ENCODE data around the gene PHLDB3. TPM values are rescaled to one million over a fixed set of nuclear protein-coding genes. Genes with fewer than 3 reads are reported as not detected.
A peak's percentile ranks its signal among the peaks of the same experiment; 100 is the strongest.
"Not testable (repeated sequence)": the region's sequence is repeated elsewhere in the genome, so short reads cannot be mapped to it uniquely, and the experiment has no call there.

PHLDB3 gene
- total RNA-seq, 1 donor from 2014 or later = 3.4 TPM

DNA sequence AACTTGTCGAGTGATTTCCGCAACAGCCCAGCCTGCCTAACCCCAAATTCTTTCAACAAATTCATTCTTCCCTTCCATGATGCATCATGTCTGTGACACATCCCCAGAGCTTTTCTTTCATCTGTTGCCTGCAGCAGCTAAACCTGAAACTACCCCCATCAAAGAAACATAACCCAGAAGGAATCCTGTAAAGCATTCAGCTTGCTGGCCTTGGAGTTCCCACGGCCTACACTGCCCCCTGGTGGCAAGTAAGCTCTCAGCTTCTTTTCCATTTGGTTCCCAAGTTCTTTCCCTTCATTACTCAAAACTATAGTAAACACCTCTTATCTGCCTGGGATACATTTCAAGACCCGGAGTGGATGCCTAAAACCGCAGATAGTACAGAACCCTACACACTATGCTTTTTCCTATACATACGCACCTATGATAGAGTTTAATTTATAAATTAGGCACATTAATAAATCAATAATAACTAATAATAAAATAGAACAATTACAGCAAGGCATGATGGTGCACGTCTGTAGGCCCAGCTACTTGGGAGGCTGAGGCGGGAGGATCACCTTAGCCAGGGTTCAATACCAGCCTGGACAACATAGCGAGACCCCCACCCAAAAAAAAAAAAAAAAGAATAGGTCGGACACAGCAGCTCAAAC is 15.0 kb upstream of the PHLDB3 start:
- no peak overlapping the region for H2AFZ ChIP-seq (replicated peaks)
- no peak overlapping the region for H3K27ac ChIP-seq
- H3K4me1 ChIP-seq = no peaks in the 10 kb centered on the region
- peak; percentile 89 for DNase-seq (ENCODE audit: low spot score)
- H4K20me1 ChIP-seq (ENCODE audit: low read depth) = peaks cover 3% of the 10 kb centered on the region
- peaks cover 5% of the 10 kb centered on the region for H3K27me3 Mint-ChIP-seq (ENCODE audit: insufficient read depth, low read depth)
- H3K4me2 ChIP-seq = no peak overlapping the region
- H3K36me3 ChIP-seq = no peaks in the 10 kb centered on the region
- H3K79me2 ChIP-seq (ENCODE audit: low read depth) = no peaks in the 10 kb centered on the region
- H3K9ac ChIP-seq = no peak overlapping the region
- no peaks in the 10 kb centered on the region for H3K9me3 ChIP-seq (ENCODE audit: low read depth)
- peak overlapping the region; percentile 21 for H3K4me3 Mint-ChIP-seq
- TF ChIP-seq EZH2phosphoT487 (IDR thresholded peaks at IDR 0.05) (no peak), CTCF (IDR thresholded peaks at IDR 0.05) (peak; percentile 97)
- H3K9me3 Mint-ChIP-seq = no peaks in the 10 kb centered on the region
- peaks cover 2% of the 10 kb centered on the region for H3K36me3 Mint-ChIP-seq
- H3K4me3 ChIP-seq = no peak overlapping the region
- H3K4me1 Mint-ChIP-seq = peaks cover 4% of the 10 kb centered on the region
- no peaks in the 10 kb centered on the region for H3K27me3 ChIP-seq
- H3K27ac Mint-ChIP-seq = no peak overlapping the region
- H3F3A ChIP-seq (ENCODE audit: low read depth) = no peaks in the 10 kb centered on the region

DNA sequence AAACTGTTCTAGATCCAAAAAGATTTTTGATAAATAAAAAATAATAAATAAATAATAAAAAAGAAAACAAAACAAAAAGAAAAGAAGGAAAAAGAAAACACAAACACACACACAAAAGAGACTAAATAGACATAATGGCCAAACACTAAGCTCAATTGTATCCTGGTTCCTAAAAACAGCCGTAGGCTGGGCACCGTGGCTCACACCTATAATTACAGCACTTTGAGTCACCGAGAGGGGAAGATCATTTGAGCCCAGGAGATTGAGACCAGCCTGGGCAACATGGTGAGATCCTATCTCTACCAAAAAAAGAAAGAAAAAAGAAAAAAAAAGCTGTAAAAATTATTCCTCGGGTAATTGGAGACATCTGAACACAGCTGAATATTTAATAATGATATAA is 13.5 kb upstream of the PHLDB3 start:
- Histone ChIP-seq H3K4me3 (no peak overlapping the region), H3K79me2 (ENCODE audit: low read depth) (no peaks in the 10 kb centered on the region), H3K36me3 (no peaks in the 10 kb centered on the region), H3K27ac (no peak overlapping the region), H3K4me1 (no peaks in the 10 kb centered on the region), H3K27me3 (no peaks in the 10 kb centered on the region), H3K9ac (no peak overlapping the region), H3K9me3 (ENCODE audit: low read depth) (no peaks in the 10 kb centered on the region), H2AFZ (replicated peaks) (no peak overlapping the region), H3F3A (ENCODE audit: low read depth) (no peaks in the 10 kb centered on the region), H4K20me1 (ENCODE audit: low read depth) (no peaks in the 10 kb centered on the region), H3K4me2 (no peak overlapping the region)
- peaks cover 4% of the 10 kb centered on the region for H3K27me3 Mint-ChIP-seq (ENCODE audit: insufficient read depth, low read depth)
- H3K9me3 Mint-ChIP-seq = no peaks in the 10 kb centered on the region
- H3K36me3 Mint-ChIP-seq = peaks cover 7% of the 10 kb centered on the region
- DNase-seq (ENCODE audit: low spot score) = no peak
- H3K27ac Mint-ChIP-seq = no peak overlapping the region
- H3K4me1 Mint-ChIP-seq = peaks cover 4% of the 10 kb centered on the region
- TF ChIP-seq CTCF (IDR thresholded peaks at IDR 0.05) (no peak), EZH2phosphoT487 (IDR thresholded peaks at IDR 0.05) (no peak), EZH2 (IDR thresholded peaks at IDR 0.05) (no peak)
- no peak overlapping the region for H3K4me3 Mint-ChIP-seq

DNA sequence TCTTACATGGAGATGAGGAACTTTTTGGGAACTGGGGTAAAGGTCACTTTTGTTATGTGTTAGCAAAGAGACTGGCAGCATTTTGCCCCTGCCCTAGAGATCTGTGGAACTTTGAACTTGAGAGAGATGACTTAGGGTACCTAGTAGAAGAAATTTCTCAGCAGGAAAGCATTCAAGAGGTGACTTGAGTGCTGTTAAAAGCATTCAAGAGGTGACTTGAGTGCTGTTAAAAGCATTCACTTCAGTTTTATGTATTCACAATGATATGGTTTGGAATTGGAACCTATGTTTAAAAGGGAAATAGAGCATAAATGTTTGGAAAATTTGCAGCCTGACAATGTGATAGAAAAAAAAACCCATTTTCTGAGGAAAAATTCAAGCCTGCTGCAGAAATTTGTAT is 7.9 kb upstream of the PHLDB3 start:
- not testable (repeated sequence) for H3K4me2 ChIP-seq; H3K4me1 ChIP-seq; H3K4me3 Mint-ChIP-seq; H3K4me1 Mint-ChIP-seq; H3K27ac ChIP-seq; H3K9ac ChIP-seq; H3K27me3 ChIP-seq; H3F3A ChIP-seq (ENCODE audit: low read depth); H3K36me3 ChIP-seq; H4K20me1 ChIP-seq (ENCODE audit: low read depth); H3K4me3 ChIP-seq; H3K27me3 Mint-ChIP-seq (ENCODE audit: insufficient read depth, low read depth); H2AFZ ChIP-seq (replicated peaks); H3K9me3 ChIP-seq (ENCODE audit: low read depth); H3K9me3 Mint-ChIP-seq; DNase-seq (ENCODE audit: low spot score); H3K79me2 ChIP-seq (ENCODE audit: low read depth); H3K27ac Mint-ChIP-seq
- peaks cover 32% of the 10 kb centered on the region for H3K36me3 Mint-ChIP-seq

DNA sequence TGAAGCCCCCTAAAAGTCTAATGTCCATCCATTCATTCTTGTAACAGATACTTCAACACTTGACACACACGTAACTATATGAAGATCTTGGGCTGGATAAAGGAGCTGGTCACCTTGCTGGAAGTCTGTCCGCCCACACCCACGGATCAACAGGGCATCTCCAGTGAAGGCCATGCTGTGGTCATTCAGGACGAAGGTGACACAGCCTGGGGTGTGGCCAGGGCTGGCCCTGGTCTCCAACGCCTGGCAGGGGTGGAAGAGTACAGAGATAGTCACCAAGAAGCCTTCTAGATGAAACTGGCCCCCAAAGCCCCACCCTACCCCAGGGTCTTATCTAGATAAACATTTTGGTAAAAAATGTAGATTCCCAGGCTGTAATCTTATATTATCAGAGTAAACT is 6.8 kb upstream of the PHLDB3 start:
- Histone ChIP-seq H3K4me2 (no peak overlapping the region), H4K20me1 (ENCODE audit: low read depth) (no peaks in the 10 kb centered on the region)
- TF ChIP-seq EZH2 (IDR thresholded peaks at IDR 0.05) = no peak
- no peak for TF ChIP-seq CTCF (IDR thresholded peaks at IDR 0.05)
- TF ChIP-seq EZH2phosphoT487 (IDR thresholded peaks at IDR 0.05) = no peak

More for the DNA sequence above, 6.8 kb upstream of the PHLDB3 start:
- H3F3A ChIP-seq (ENCODE audit: low read depth) = no peaks in the 10 kb centered on the region
- no peaks in the 10 kb centered on the region for H3K36me3 ChIP-seq
- H3K4me3 Mint-ChIP-seq = no peak overlapping the region
- no peaks in the 10 kb centered on the region for H3K9me3 ChIP-seq (ENCODE audit: low read depth)
- H3K4me1 ChIP-seq = no peaks in the 10 kb centered on the region
- H3K36me3 Mint-ChIP-seq = peaks cover 29% of the 10 kb centered on the region
- no peaks in the 10 kb centered on the region for H3K27me3 ChIP-seq
- no peak overlapping the region for H3K4me3 ChIP-seq
- H3K9me3 Mint-ChIP-seq = no peaks in the 10 kb centered on the region
- no peak for DNase-seq (ENCODE audit: low spot score)
- no peaks in the 10 kb centered on the region for H3K4me1 Mint-ChIP-seq
- no peak overlapping the region for H3K27ac ChIP-seq
- no peaks in the 10 kb centered on the region for H3K79me2 ChIP-seq (ENCODE audit: low read depth)
- no peak overlapping the region for H2AFZ ChIP-seq (replicated peaks)
- peaks cover 4% of the 10 kb centered on the region for H3K27me3 Mint-ChIP-seq (ENCODE audit: insufficient read depth, low read depth)
- H3K27ac Mint-ChIP-seq = no peak overlapping the region
- H3K9ac ChIP-seq = no peak overlapping the region

Data from neural progenitor cell (in vitro differentiated cells).